K562 (cell line): Measurements from ENCODE around the gene HSDL2. TPM values are rescaled to one million over a fixed set of nuclear protein-coding genes. Genes with fewer than 3 reads are reported as not detected.
A peak's percentile ranks its signal among the peaks of the same experiment; 100 is the strongest.

Experiments used
- ATAC-seq: fragments of 200-7000 bp; cut with Tn5 transposase; 3 replicates; pipeline ENCODE4 v1.9.1; 2020; ENCODE audit warnings: moderate library complexity
- BruUV-seq: library from RNA; stranded (reverse); fragments of 400-500 nt; replicated peaks from 2 replicates; lab custom pipeline; 2021; lab: Mats Ljungman, UMichigan
- CTCF ChIA-PET: fragments of 300-600 bp; formaldehyde crosslinking; extraction: SDS; loops from one replicate; lab custom pipeline; 2021; ENCODE audit warnings: low intra/inter-chr PET ratio; lab: Yijun Ruan, JAX
- POLR2A ChIA-PET: fragments of 300-600, 350-650 bp; sonication (Branson Sonifier 250); formaldehyde crosslinking; extraction: SDS; loops from one replicate; lab custom pipeline; 2021; ENCODE audit warnings: antibody characterized with exemption, inconsistent platforms; lab: Yijun Ruan, JAX
- DNase-seq, 4 experiments: peaks; one replicate each; pipeline versions ENCODE4 v3.0.0 to v3.0.0-alpha.2; 2011 to 2018; ENCODE audit warnings: low spot score in 3 of 4, mixed read lengths in 3 of 4; ENCODE audit errors: extremely low read depth in 1 of 4
- FAIRE-seq: peaks from 2 replicates; lab custom pipeline; 2011; peaks lifted over from hg19 to GRCh38; lab: Jason Lieb, UNC
- H2AFZ ChIP-seq: 2 replicates; pipeline ENCODE4 v1.6.0; 2011; ENCODE audit warnings: low read depth, low read length, control low read depth, inconsistent platforms
- H3K27ac ChIP-seq: fragments of 200-600 bp; 3 replicates; pipeline ENCODE4 v1.8.0; 2011; ENCODE audit warnings: low read depth, mild to moderate bottlenecking, control low read depth, inconsistent platforms, low read length, moderate library complexity, mixed read lengths; ENCODE audit errors: extremely low read depth
- H3K27me3 ChIP-seq, 2 experiments: fragments of 300-600 bp in 1 of 2; 2 replicates in 1 of 2; 3 replicates in 1 of 2; pipeline versions ENCODE4 v1.6.0 to v1.8.0; 2011; ENCODE audit warnings: inconsistent platforms in 2 of 2, low read length in 2 of 2, mild to moderate bottlenecking in 1 of 2, mixed read lengths in 1 of 2, moderate library complexity in 1 of 2; ENCODE audit not compliant: control insufficient read depth in 2 of 2, insufficient read depth in 2 of 2
- H3K36me3 ChIP-seq: fragments of 300-600 bp; 3 replicates; pipeline ENCODE4 v1.8.0; 2011; ENCODE audit warnings: mild to moderate bottlenecking, low read length, inconsistent platforms; ENCODE audit not compliant: control insufficient read depth, insufficient read depth
- H3K4me1 ChIP-seq, 2 experiments: fragments of 200-600 bp in 1 of 2; replicated peaks in 1 of 2; 2 replicates in 1 of 2; 3 replicates in 1 of 2; pipeline versions ENCODE4 v1.5.1 to v1.8.0; 2011; ENCODE audit warnings: inconsistent platforms in 2 of 2, low read length in 2 of 2, mild to moderate bottlenecking in 1 of 2, mixed read lengths in 1 of 2, moderate library complexity in 1 of 2; ENCODE audit not compliant: control insufficient read depth in 2 of 2, insufficient read depth in 2 of 2
- H3K4me2 ChIP-seq: 2 replicates; pipeline ENCODE4 v1.6.1; 2011; ENCODE audit warnings: low read length, control low read depth, inconsistent platforms, mixed read lengths; ENCODE audit not compliant: insufficient read depth
- H3K4me3 ChIP-seq: fragments of 200-600 bp; sonication (generic), shearing (Covaris generic); 2 replicates; pipeline ENCODE4 v1.5.1; 2016; ENCODE audit warnings: control low read depth, inconsistent platforms
- H3K79me2 ChIP-seq: fragments of 200-600 bp; 3 replicates; pipeline ENCODE4 v1.8.0; 2011; ENCODE audit warnings: low read length, inconsistent platforms; ENCODE audit not compliant: control insufficient read depth, insufficient read depth
- H3K9ac ChIP-seq, 2 experiments: 2 replicates each; pipeline versions ENCODE4 v1.6.0 to v1.6.1; 2011; ENCODE audit warnings: low read depth in 2 of 2, low read length in 2 of 2, control low read depth in 1 of 2, inconsistent platforms in 1 of 2, mild to moderate bottlenecking in 1 of 2, mixed read lengths in 1 of 2; ENCODE audit not compliant: insufficient read depth in 1 of 2
- H3K9me1 ChIP-seq: one replicate; pipeline ENCODE4 v1.6.0; 2011; ENCODE audit warnings: inconsistent platforms, mild to moderate bottlenecking, low read length, moderate library complexity; ENCODE audit not compliant: control insufficient read depth, insufficient read depth
- H3K9me3 ChIP-seq: replicated peaks from 2 replicates; pipeline ENCODE4 v1.5.1; 2011; ENCODE audit warnings: low read depth, low read length, inconsistent platforms; ENCODE audit not compliant: control insufficient read depth, insufficient read depth
- H4K20me1 ChIP-seq: replicated peaks from 2 replicates; pipeline ENCODE4 v1.6.1; 2011; ENCODE audit warnings: low read length, inconsistent platforms, mixed read lengths; ENCODE audit not compliant: control insufficient read depth, insufficient read depth
- CHD4 ChIP-seq: fragments of 200-600 bp; sonication (generic); IDR thresholded peaks from 3 replicates; pipeline ENCODE4 v1.6.1; 2012; ENCODE audit warnings: low read depth, mild to moderate bottlenecking, mixed read lengths, low read length, inconsistent platforms; ENCODE audit not compliant: insufficient read depth, insufficient replicate concordance, poor library complexity, severe bottlenecking
- MAFK ChIP-seq: IDR thresholded peaks from 2 replicates; pipeline ENCODE4 v1.6.1; 2011; ENCODE audit warnings: low read length, improper control_type of control experiment
- MTF1 ChIP-seq: fragments of 250-450 bp; sonication (Bioruptor Pico); IDR thresholded peaks from 2 replicates; pipeline ENCODE4 v1.9.0; 2021; ENCODE audit warnings: moderate library complexity, mild to moderate bottlenecking, inconsistent platforms, borderline replicate concordance
- TCF7 ChIP-seq: sonication (generic); IDR thresholded peaks from 2 replicates; pipeline ENCODE4 v1.6.1; 2016; ENCODE audit warnings: antibody characterized with exemption, borderline replicate concordance
- ZNF175 ChIP-seq: fragments of 200-800 bp; sonication (Bioruptor generic); IDR thresholded peaks from 2 replicates; pipeline ENCODE4 v1.6.1; 2016; ENCODE audit warnings: low read depth, mild to moderate bottlenecking, missing genetic modification characterization, missing compliant biosample characterization
- ZNF316 ChIP-seq: fragments of 450-650 bp; IDR thresholded peaks from 2 replicates; pipeline ENCODE4 v1.6.1; 2016
- WGBS: fragments of 100-300 bp; shearing (Covaris generic); methylation state at CpG from one replicate; pipeline ENCODE4 v1.1.6; 2016; ENCODE audit warnings: low coverage, mixed read lengths; ENCODE audit not compliant: insufficient coverage; ENCODE audit errors: missing lambda C conversion rate; 5-methylcytosine and 5-hydroxymethylcytosine counted together
- in situ Hi-C: fragments of 300-500 bp; cut with MboI; formaldehyde crosslinking; loops from 4 replicates; pipeline ENCODE4 v1.15.0; 2018; ENCODE audit warnings: inconsistent platforms, mixed read lengths
- intact Hi-C: fragments of 100-400 bp; cut with micrococcal nuclease; formaldehyde crosslinking; loops from 2 replicates; pipeline ENCODE4 v1.14.2; 2022
- polyA plus RNA-seq, 8 experiments: library from polyadenylated mRNA; depleted of rRNA in 4 of 8; stranded (reverse) in 5 of 8; unstranded in 3 of 8; fragments of >200 nt; fragmentation: Nextera tagmentation in 2 of 8; fragmentation: Illumina TruSeq in 1 of 8; extraction: Ambion mirVana in 2 of 8; extraction: Trizol in 1 of 8; gene quantifications; 2 replicates each; pipeline versions ENCODE4 v1.2.1 to v1.2.3, GENCODE V29; 2011 to 2014; ENCODE audit warnings: inconsistent platforms in 1 of 8, missing spikeins in 1 of 8
- total RNA-seq, 7 experiments: library from RNA; depleted of rRNA in 6 of 7; stranded (reverse); fragments of >200 nt in 6 of 7; fragmentation: Illumina TruSeq in 2 of 7; extraction: Trizol in 2 of 7; gene quantifications; 2 replicates each; pipeline versions ENCODE4 v1.2.1 to v1.2.3, GENCODE V29; 2011 to 2021; ENCODE audit warnings: low replicate concordance in 1 of 7
- TF ChIP-seq, protein P1 (sequence below), 3 experiments: IDR thresholded peaks in 2 of 3; conservative IDR thresholded peaks in 1 of 3; 2 replicates each; pipeline ENCODE4 v1.5.1; 2011 to 2012; ENCODE audit warnings: low read length in 3 of 3, mild to moderate bottlenecking in 3 of 3, control low read depth in 2 of 3, improper control_type of control experiment in 1 of 3, inconsistent platforms in 1 of 3, low read depth in 1 of 3, mixed read lengths in 1 of 3, moderate library complexity in 1 of 3; ENCODE audit not compliant: insufficient read depth in 2 of 3
- TF ChIP-seq, protein P2 (sequence below): fragments of 450-650 bp; IDR thresholded peaks from 2 replicates; pipeline ENCODE4 v1.6.1; 2016; ENCODE audit warnings: mild to moderate bottlenecking
- TF ChIP-seq, protein P3 (sequence below): IDR thresholded peaks from 2 replicates; pipeline ENCODE4 v1.6.1; 2014; ENCODE audit warnings: antibody characterized with exemption
- TF ChIP-seq, protein P4 (sequence below): IDR thresholded peaks from 3 replicates; pipeline ENCODE4 v1.6.1; 2011; ENCODE audit warnings: borderline replicate concordance, mild to moderate bottlenecking; ENCODE audit not compliant: insufficient read length, insufficient read depth
- TF ChIP-seq, protein P5 (sequence below): fragments of 250-450 bp; sonication (Bioruptor Pico); IDR thresholded peaks from 2 replicates; pipeline ENCODE4 v1.8.0; 2022; ENCODE audit warnings: inconsistent platforms

HSDL2 gene
- total and polyA plus RNA-seq, 9 of the 15 experiments (the other 6 are each of a cell fraction or from before 2014, with no cell fraction given), result 22.8 to 74.1 (median 35.6) TPM

DNA sequence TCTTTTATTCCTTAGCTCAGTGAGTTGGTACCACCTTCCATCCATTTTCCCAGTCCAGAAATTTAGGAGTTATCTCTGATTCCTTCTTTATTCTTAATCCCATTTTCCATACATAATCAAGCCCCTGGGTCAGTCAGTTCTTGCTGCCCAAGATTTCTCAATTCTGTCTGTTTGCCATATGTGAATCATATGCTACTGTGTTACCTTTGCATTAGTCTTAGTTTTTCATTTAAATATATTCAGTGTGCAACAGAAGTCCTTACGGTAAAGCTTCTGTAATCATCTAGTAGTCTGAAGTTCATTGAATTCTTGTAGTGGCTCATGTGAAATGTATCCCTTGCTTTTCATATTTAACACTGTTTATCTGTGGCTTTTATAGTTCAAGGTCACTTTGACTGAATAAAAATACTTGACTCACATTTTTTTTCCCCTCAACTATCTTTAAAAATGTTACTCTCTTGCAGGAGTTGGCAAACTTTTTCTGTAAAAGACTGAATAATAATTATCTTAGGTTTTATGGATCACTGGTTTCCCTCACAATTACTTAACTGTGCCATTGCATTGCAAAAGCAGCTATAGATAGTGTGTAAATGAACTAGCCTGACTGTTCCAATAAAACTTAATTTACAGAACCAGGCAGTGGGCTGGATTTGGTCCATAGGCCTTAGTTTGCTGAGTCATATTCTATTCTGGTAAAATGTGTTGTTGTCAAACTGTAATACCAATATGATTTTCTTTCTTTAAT is 113.7 kb downstream of the HSDL2 start:
- WGBS, result 97% methylated on average over 1 of the region's 1 CpG
- ChIA-PET CTCF (no interaction called here), POLR2A (interaction anchor here (0.6 to 2.7 kb wide), 2 partner anchors 8 to 471 kb away, joined by 3 to 8 read pairs; no protein-coding TSS in a partner anchor)
- intact Hi-C loops (loop anchor here (5.0 kb wide), 1 partner anchor 71 kb away; no protein-coding TSS in a partner anchor), in situ Hi-C loops (no loop called here)
- Histone ChIP-seq H3K36me3 (peaks cover 40% of the 10 kb centered on the region), H4K20me1 (0 out of 2 replicates have a peak, but pooled peaks cover 4% of the 10 kb centered on the region), H3K4me1 (peaks cover 0 to 22% of the 10 kb centered on the region in 2 experiments; a peak in 3 of 5 replicates), H3K4me2 (no peak overlapping the region), H3K4me3 (no peak overlapping the region), H2AFZ (no peak overlapping the region), H3K27ac (no peak overlapping the region; the same call in 2 of the 3 replicates), H3K9me1 (no peaks in the 10 kb centered on the region), H3K79me2 (peaks cover 98% of the 10 kb centered on the region), H3K27me3 (no peaks in the 10 kb centered on the region), H3K9ac (no peak overlapping the region), H3K9me3 (peaks cover 9% of the 10 kb centered on the region; the same call in 1 of the 2 replicates)
- no TSS peak for BruUV-seq
- DNase-seq, result no peak
- ATAC-seq, result no peak
- FAIRE-seq, result no peak
- TF ChIP-seq, protein P1, sequence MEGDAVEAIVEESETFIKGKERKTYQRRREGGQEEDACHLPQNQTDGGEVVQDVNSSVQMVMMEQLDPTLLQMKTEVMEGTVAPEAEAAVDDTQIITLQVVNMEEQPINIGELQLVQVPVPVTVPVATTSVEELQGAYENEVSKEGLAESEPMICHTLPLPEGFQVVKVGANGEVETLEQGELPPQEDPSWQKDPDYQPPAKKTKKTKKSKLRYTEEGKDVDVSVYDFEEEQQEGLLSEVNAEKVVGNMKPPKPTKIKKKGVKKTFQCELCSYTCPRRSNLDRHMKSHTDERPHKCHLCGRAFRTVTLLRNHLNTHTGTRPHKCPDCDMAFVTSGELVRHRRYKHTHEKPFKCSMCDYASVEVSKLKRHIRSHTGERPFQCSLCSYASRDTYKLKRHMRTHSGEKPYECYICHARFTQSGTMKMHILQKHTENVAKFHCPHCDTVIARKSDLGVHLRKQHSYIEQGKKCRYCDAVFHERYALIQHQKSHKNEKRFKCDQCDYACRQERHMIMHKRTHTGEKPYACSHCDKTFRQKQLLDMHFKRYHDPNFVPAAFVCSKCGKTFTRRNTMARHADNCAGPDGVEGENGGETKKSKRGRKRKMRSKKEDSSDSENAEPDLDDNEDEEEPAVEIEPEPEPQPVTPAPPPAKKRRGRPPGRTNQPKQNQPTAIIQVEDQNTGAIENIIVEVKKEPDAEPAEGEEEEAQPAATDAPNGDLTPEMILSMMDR (IDR thresholded peaks at IDR 0.05 in 2 of 3, conservative IDR thresholded peaks at IDR 0.05 in 1 of 3; ENCODE audit: insufficient read depth in 2 of 3, low read depth in 1 of 3, low read length in 3 of 3), result no peak
- no peak for TF ChIP-seq MTF1 (CRISPR knock-in tag)
- TF ChIP-seq CHD4, result no peak
- TF ChIP-seq MAFK, result 0 out of 2 replicates have a peak, but pooled peaks have one; percentile 13
- TF ChIP-seq ZNF175 (CRISPR knock-in tag), result no peak
- TF ChIP-seq, protein P2, sequence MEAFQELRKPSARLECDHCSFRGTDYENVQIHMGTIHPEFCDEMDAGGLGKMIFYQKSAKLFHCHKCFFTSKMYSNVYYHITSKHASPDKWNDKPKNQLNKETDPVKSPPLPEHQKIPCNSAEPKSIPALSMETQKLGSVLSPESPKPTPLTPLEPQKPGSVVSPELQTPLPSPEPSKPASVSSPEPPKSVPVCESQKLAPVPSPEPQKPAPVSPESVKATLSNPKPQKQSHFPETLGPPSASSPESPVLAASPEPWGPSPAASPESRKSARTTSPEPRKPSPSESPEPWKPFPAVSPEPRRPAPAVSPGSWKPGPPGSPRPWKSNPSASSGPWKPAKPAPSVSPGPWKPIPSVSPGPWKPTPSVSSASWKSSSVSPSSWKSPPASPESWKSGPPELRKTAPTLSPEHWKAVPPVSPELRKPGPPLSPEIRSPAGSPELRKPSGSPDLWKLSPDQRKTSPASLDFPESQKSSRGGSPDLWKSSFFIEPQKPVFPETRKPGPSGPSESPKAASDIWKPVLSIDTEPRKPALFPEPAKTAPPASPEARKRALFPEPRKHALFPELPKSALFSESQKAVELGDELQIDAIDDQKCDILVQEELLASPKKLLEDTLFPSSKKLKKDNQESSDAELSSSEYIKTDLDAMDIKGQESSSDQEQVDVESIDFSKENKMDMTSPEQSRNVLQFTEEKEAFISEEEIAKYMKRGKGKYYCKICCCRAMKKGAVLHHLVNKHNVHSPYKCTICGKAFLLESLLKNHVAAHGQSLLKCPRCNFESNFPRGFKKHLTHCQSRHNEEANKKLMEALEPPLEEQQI, result no peak
- TF ChIP-seq, protein P3, sequence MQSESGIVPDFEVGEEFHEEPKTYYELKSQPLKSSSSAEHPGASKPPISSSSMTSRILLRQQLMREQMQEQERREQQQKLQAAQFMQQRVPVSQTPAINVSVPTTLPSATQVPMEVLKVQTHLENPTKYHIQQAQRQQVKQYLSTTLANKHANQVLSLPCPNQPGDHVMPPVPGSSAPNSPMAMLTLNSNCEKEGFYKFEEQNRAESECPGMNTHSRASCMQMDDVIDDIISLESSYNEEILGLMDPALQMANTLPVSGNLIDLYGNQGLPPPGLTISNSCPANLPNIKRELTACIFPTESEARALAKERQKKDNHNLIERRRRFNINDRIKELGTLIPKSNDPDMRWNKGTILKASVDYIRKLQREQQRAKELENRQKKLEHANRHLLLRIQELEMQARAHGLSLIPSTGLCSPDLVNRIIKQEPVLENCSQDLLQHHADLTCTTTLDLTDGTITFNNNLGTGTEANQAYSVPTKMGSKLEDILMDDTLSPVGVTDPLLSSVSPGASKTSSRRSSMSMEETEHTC, result no peak
- TF ChIP-seq, protein P4, sequence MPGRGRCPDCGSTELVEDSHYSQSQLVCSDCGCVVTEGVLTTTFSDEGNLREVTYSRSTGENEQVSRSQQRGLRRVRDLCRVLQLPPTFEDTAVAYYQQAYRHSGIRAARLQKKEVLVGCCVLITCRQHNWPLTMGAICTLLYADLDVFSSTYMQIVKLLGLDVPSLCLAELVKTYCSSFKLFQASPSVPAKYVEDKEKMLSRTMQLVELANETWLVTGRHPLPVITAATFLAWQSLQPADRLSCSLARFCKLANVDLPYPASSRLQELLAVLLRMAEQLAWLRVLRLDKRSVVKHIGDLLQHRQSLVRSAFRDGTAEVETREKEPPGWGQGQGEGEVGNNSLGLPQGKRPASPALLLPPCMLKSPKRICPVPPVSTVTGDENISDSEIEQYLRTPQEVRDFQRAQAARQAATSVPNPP, result no peak
- TF ChIP-seq ZNF316, result peak; percentile 76
- no peak for TF ChIP-seq TCF7
- TF ChIP-seq, protein P5, sequence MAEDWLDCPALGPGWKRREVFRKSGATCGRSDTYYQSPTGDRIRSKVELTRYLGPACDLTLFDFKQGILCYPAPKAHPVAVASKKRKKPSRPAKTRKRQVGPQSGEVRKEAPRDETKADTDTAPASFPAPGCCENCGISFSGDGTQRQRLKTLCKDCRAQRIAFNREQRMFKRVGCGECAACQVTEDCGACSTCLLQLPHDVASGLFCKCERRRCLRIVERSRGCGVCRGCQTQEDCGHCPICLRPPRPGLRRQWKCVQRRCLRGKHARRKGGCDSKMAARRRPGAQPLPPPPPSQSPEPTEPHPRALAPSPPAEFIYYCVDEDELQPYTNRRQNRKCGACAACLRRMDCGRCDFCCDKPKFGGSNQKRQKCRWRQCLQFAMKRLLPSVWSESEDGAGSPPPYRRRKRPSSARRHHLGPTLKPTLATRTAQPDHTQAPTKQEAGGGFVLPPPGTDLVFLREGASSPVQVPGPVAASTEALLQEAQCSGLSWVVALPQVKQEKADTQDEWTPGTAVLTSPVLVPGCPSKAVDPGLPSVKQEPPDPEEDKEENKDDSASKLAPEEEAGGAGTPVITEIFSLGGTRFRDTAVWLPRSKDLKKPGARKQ (CRISPR knock-in tag), result no peak
